Naive B cell (primary cell): Measurements from ENCODE around the gene SNX13. TPM values are rescaled to one million over a fixed set of nuclear protein-coding genes. Genes with fewer than 3 reads are reported as not detected.
A peak's percentile ranks its signal among the peaks of the same experiment; 100 is the strongest.
"Not testable (repeated sequence)": the region's sequence is repeated elsewhere in the genome, so short reads cannot be mapped to it uniquely, and the experiment has no call there.

ENCODE experiments used
- ATAC-seq, 2 donors: fragments of 150-1000 bp; cut with Tn5 transposase; 2 replicates each; pipeline ENCODE4 v1.10.0; 2021; ENCODE audit warnings: low read depth in 2 of 2, mild to moderate bottlenecking in 2 of 2, moderate library complexity in 2 of 2
- DNase-seq: peaks from one replicate; pipeline ENCODE4 v3.0.0; 2022
- H3K27ac Mint-ChIP-seq, 6 donors: one replicate each; pipeline ENCODE4 v1.8.0; 2020 to 2022; ENCODE audit warnings: mild to moderate bottlenecking in 6 of 6, mixed read lengths in 6 of 6, moderate library complexity in 5 of 6, inconsistent platforms in 2 of 6
- H3K27me3 Mint-ChIP-seq, 3 donors: one replicate each; pipeline ENCODE4 v1.8.0; 2021 to 2022; ENCODE audit warnings: mixed read lengths in 3 of 3, mild to moderate bottlenecking in 1 of 3
- H3K36me3 Mint-ChIP-seq, 2 donors: one replicate each; pipeline ENCODE4 v1.8.0; 2020 to 2022; ENCODE audit warnings: mixed read lengths in 2 of 2, inconsistent platforms in 1 of 2, mild to moderate bottlenecking in 1 of 2
- H3K4me1 Mint-ChIP-seq, 3 donors: one replicate each; pipeline ENCODE4 v1.8.0; 2020 to 2022; ENCODE audit warnings: mixed read lengths in 3 of 3, inconsistent platforms in 1 of 3, mild to moderate bottlenecking in 1 of 3, moderate library complexity in 1 of 3
- H3K4me3 Mint-ChIP-seq, 8 donors: one replicate each; pipeline ENCODE4 v1.8.0; 2020 to 2022; ENCODE audit warnings: mild to moderate bottlenecking in 8 of 8, mixed read lengths in 8 of 8, moderate library complexity in 8 of 8, inconsistent platforms in 2 of 8
- H3K9me3 Mint-ChIP-seq, 7 donors: one replicate each; pipeline ENCODE4 v1.8.0; 2020 to 2022; ENCODE audit warnings: mixed read lengths in 7 of 7, mild to moderate bottlenecking in 5 of 7, inconsistent platforms in 2 of 7, moderate library complexity in 1 of 7
- polyA plus RNA-seq, 6 donors: library from polyadenylated mRNA; unstranded; fragments of 300-500 nt; fragmentation: Illumina TruSeq; gene quantifications; one replicate each; pipeline ENCODE4 v1.2.3, GENCODE V29; 2021; ENCODE audit warnings: low read depth in 6 of 6

The SNX13 gene
- polyA plus RNA-seq, 6 donors from 2014 or later: 18.4 to 23.7 (median 20.5) TPM

DNA sequence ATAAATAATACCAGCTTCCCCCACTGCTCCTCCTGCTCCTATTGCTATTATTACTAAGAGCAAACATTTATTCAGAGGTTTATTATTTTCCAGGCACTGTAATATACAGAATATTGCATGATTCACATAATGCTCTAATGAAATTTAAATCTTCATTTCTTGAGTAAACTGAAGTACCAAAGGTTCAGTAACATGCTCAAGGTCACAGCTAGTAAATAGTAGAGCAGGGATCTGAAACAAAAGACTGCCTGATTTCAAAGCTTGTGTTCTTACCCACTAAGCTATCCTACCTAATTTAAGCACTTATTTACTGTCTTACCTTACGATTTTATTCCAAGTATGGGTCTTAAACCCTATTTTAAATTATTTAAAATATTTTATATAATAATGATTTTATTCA, 126.2 kb downstream of the SNX13 start:
- no peak overlapping the region for H3K27ac Mint-ChIP-seq
- H3K27me3 Mint-ChIP-seq: no peaks in the 10 kb centered on the region
- no peak for ATAC-seq
- no peak overlapping the region for H3K4me3 Mint-ChIP-seq
- peaks cover 0 to 20% (median 10%) of the 10 kb centered on the region in 7 donors for H3K9me3 Mint-ChIP-seq
- peaks cover 0 to 1% (median 0%) of the 10 kb centered on the region in 3 donors for H3K4me1 Mint-ChIP-seq
- peaks cover 42 to 44% of the 10 kb centered on the region in 2 donors for H3K36me3 Mint-ChIP-seq
- DNase-seq: no peak

GRCh38 chr7:17809215-17809614, 131.1 kb downstream of the SNX13 start:
- H3K4me3 Mint-ChIP-seq, H3K27me3 Mint-ChIP-seq, H3K4me1 Mint-ChIP-seq, ATAC-seq, DNase-seq, H3K27ac Mint-ChIP-seq: not testable (repeated sequence)
- H3K9me3 Mint-ChIP-seq: peaks cover 0 to 20% (median 10%) of the 10 kb centered on the region in 7 donors
- H3K36me3 Mint-ChIP-seq: peaks cover 50 to 52% of the 10 kb centered on the region in 2 donors

DNA sequence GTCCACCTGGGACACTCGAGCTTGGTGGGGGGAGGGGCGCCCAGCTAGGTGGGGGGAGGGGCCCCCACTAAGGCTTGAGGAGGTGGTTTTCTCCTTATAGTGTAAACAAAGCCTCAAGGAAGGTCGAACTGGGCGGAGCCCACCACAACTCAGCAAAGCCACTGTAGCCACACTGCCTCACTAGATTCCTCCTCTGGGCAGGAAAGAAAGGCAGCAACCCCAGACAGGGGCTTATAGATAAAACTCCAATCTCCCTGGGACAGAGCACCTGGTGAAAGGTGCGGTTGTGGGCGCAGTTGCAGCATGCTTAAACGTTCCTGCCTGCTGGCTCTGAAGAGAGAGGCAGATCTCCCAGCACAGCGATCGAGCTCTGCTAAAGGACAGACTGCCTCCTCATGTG, 133.1 kb downstream of the SNX13 start:
- H3K27me3 Mint-ChIP-seq: no peaks in the 10 kb centered on the region
- H3K4me1 Mint-ChIP-seq: peaks cover 0 to 4% (median 1%) of the 10 kb centered on the region in 3 donors
- ATAC-seq (no peak), DNase-seq (no peak)
- no peak overlapping the region for H3K4me3 Mint-ChIP-seq
- H3K27ac Mint-ChIP-seq: peak overlapping the region in 1 of 6 donors; percentile 17
- peaks cover 52 to 56% of the 10 kb centered on the region in 2 donors for H3K36me3 Mint-ChIP-seq
- peaks cover 0 to 13% (median 5%) of the 10 kb centered on the region in 7 donors for H3K9me3 Mint-ChIP-seq

GRCh38 chr7:17806631-17807030, 133.7 kb downstream of the SNX13 start:
- Mint-ChIP-seq H3K27me3 (no peaks in the 10 kb centered on the region), H3K4me3 (peak overlapping the region in 1 of 8 donors; percentile 58), H3K9me3 (peaks cover 0 to 8% (median 0%) of the 10 kb centered on the region in 7 donors), H3K27ac (no peak overlapping the region), H3K36me3 (peaks cover 50 to 54% of the 10 kb centered on the region in 2 donors), H3K4me1 (peaks cover 0 to 4% (median 1%) of the 10 kb centered on the region in 3 donors)
- no peak for DNase-seq
- ATAC-seq: no peak

- no peak overlapping the region for H3K27ac Mint-ChIP-seq
- peaks cover 21 to 59% of the 10 kb centered on the region in 2 donors for H3K36me3 Mint-ChIP-seq
- no peaks in the 10 kb centered on the region for H3K4me1 Mint-ChIP-seq
- no peak overlapping the region for H3K4me3 Mint-ChIP-seq
- DNase-seq (no peak), ATAC-seq (no peak)
- no peaks in the 10 kb centered on the region for H3K9me3 Mint-ChIP-seq
- H3K27me3 Mint-ChIP-seq: no peaks in the 10 kb centered on the region
These were observed 138.2 kb downstream of the SNX13 start for GRCh38 chr7:17802056-17802455.

DNA sequence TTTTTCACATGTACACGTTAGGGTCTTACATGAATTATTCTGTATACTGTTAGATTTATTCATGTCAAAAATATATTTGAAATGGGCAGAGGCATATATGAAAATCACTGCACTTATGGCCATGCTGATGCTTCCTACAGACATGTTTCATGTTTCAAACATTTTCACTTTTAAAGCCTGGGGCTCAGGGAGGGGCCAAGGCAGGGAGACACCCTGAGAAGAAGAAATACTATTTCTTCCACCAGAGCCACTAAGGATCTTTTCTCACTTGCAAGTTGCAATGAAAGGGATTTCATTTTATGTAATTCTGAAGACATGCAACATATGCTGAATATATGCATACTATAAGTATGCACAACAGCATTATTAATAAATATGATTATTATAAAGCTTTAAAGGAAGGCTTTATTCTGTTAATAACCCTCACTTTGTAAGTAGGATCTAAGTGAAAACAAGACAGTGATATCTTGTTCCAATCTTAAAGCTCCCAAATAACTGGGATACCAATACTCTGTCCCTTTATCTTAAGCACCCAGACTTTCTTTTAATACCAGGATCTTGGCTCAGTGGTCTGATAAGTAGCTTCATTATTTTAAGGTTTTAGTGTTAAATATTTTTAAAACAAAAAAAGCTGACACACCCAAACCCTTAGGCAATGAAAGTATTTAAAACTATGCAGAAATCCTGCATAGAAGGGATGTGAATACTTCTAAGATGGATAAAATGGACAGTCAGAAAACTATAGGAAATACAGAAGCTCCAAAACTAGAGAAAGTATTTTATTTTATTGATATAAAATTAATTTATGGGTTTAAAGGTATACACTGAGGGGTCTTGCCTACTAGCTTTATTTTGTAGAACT, 148.0 kb downstream of the SNX13 start:
- ATAC-seq: no peak
- H3K9me3 Mint-ChIP-seq: no peaks in the 10 kb centered on the region

GRCh38 chr7:17787257-17787656, 153.0 kb downstream of the SNX13 start:
- ATAC-seq (no peak), DNase-seq (no peak)
- peaks cover 0 to 4% of the 10 kb centered on the region in 2 donors for H3K36me3 Mint-ChIP-seq
- no peaks in the 10 kb centered on the region for H3K27me3 Mint-ChIP-seq
- no peaks in the 10 kb centered on the region for H3K9me3 Mint-ChIP-seq
- H3K27ac Mint-ChIP-seq: peak overlapping the region in 1 of 6 donors; percentile 71
- H3K4me1 Mint-ChIP-seq: no peaks in the 10 kb centered on the region
- no peak overlapping the region for H3K4me3 Mint-ChIP-seq

More for the DNA sequence above, 148.0 kb downstream of the SNX13 start:
- H3K27ac Mint-ChIP-seq: peak overlapping the region in 1 of 6 donors; percentile 8
- no peak overlapping the region for H3K4me3 Mint-ChIP-seq
- no peaks in the 10 kb centered on the region for H3K4me1 Mint-ChIP-seq
- no peaks in the 10 kb centered on the region for H3K27me3 Mint-ChIP-seq
- DNase-seq: no peak
- peaks cover 7 to 25% of the 10 kb centered on the region in 2 donors for H3K36me3 Mint-ChIP-seq

DNA sequence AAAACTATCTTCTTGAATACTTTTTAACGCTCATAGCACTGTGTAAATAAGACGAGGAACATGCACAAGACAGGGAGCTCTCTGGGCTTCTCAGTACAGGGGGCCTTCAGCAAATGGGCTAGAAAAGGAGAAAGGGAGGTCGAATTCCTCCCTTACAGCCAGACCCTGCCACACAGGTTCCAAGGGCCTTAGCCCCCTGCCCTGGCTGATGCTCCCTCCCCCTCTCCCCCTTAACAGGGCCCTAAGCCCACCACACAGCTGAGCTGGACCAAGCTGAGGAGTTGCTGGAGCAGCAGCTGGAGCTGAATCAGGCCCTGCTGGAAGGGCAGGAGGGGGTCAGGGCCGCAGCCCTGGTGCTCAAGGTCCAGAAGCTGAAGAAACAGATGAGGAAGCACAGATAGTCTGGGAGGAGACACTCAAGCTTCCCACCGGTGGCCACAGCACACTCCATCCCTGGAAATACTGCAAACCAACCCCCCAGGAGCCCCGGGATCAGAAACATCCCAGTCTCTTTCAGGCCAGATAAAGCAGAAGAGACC, 153.9 kb downstream of the SNX13 start:
- Mint-ChIP-seq H3K4me3 (no peak overlapping the region), H3K9me3 (no peaks in the 10 kb centered on the region), H3K4me1 (no peaks in the 10 kb centered on the region), H3K27me3 (no peaks in the 10 kb centered on the region), H3K36me3 (peaks cover 0 to 4% of the 10 kb centered on the region in 2 donors), H3K27ac (no peak overlapping the region)
- ATAC-seq: no peak
- no peak for DNase-seq

DNA sequence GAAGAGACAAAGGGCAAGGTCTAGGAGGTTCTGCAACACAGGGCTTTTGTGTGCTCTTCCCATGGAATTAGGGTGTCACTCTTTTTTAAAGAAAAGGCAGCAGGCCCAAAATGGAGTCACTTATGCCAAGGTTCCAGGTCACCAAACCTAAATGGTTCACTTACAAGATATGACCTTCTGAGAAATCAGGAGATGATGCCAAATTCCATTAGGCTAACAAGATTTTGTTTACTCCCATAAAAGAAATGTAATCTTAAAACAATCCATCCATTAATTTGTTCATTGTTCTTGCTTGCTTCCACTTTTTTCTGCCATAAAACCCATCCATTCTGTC, 158.1 kb downstream of the SNX13 start:
- H3K36me3 Mint-ChIP-seq: no peaks in the 10 kb centered on the region
- H3K27ac Mint-ChIP-seq: no peak overlapping the region
- H3K4me1 Mint-ChIP-seq: no peaks in the 10 kb centered on the region
- DNase-seq: no peak
- no peaks in the 10 kb centered on the region for H3K27me3 Mint-ChIP-seq
- no peak for ATAC-seq
- H3K4me3 Mint-ChIP-seq: no peak overlapping the region
- H3K9me3 Mint-ChIP-seq: no peaks in the 10 kb centered on the region

GRCh38 chr7:17781491-17782215, 158.6 kb downstream of the SNX13 start:
- Mint-ChIP-seq H3K4me3 (no peak overlapping the region), H3K9me3 (no peaks in the 10 kb centered on the region), H3K36me3 (no peaks in the 10 kb centered on the region), H3K4me1 (no peaks in the 10 kb centered on the region), H3K27ac (no peak overlapping the region), H3K27me3 (no peaks in the 10 kb centered on the region)
- DNase-seq: no peak
- ATAC-seq: no peak

DNA sequence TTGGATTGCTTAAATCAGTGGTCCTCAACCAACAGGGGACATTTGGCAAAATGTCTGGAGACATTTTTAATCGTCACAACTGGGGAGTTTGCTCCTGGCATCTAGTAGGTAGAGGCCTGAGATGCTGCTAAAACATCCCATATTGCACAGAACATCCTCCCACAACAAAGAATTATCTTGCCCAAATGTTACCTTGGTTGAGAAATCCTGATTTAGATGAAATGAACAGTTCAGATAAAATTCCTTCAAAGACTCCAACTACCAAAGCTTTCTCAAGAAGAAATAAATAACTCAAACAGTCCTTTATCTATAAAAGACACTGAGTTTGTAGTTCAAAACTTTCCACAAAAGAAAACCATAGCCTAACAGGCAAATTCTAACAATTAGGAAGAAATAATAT, 160.9 kb downstream of the SNX13 start:
- no peaks in the 10 kb centered on the region for H3K4me1 Mint-ChIP-seq
- DNase-seq (no peak), ATAC-seq (no peak)
- H3K36me3 Mint-ChIP-seq: no peaks in the 10 kb centered on the region
- H3K27ac Mint-ChIP-seq: no peak overlapping the region
- no peak overlapping the region for H3K4me3 Mint-ChIP-seq
- H3K27me3 Mint-ChIP-seq: no peaks in the 10 kb centered on the region
- no peaks in the 10 kb centered on the region for H3K9me3 Mint-ChIP-seq

DNA sequence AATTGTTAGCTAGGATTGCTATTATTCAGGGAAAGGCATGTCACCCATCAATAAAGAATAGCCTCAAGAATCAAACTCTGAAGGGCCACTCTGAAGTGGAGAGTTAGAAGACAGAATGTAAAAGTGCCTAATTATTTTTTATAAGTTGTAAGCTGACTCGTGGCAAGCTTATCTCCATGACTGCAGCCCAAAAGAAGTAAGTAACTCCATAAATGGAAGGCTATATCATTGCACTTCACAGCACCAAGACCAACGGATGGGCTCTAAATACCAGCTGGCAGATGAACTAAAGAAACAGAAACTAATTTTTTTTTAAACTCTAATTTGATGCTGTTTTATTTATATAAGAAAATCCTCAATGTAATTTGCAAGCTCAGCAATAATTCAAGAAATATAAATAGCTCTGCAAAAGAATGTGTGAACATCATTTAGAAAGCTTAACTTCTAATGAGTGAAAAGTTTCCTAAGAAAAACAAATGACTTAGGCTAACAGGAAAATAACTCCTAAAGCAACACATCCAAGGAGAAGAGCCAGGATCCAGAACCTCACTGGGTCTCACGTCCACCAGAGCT, 165.5 kb downstream of the SNX13 start:
- Mint-ChIP-seq H3K9me3 (no peaks in the 10 kb centered on the region), H3K4me1 (peaks cover 5 to 16% (median 6%) of the 10 kb centered on the region in 3 donors)

DNA sequence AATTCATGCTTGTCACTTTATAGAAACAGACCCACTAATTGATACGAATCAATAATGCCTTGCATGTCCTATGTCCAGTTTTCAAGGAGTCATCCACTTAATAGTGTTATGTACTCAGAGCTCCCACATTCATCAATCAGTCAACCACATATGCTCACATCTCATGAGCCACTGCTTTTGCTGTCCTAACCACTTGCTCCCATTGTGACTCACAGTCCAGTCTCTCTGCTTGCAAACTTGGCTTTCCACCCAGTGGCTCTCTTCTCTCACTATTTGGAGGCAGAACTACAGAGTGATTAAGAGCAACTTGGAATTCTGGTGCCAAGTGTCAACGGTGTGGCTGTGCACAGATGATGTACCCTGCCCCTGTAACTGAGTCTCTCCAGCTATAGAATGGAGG, 166.0 kb downstream of the SNX13 start:
- H3K4me3 Mint-ChIP-seq: no peak overlapping the region
- H3K27ac Mint-ChIP-seq: no peak overlapping the region
- DNase-seq: no peak

More for the DNA sequence above, 165.5 kb downstream of the SNX13 start:
- no peak overlapping the region for H3K4me3 Mint-ChIP-seq
- H3K27me3 Mint-ChIP-seq: no peaks in the 10 kb centered on the region
- DNase-seq (no peak), ATAC-seq (no peak)
- no peak overlapping the region for H3K27ac Mint-ChIP-seq
- no peaks in the 10 kb centered on the region for H3K36me3 Mint-ChIP-seq

More for the DNA sequence above, 166.0 kb downstream of the SNX13 start:
- Mint-ChIP-seq H3K9me3 (no peaks in the 10 kb centered on the region), H3K36me3 (no peaks in the 10 kb centered on the region), H3K4me1 (peaks cover 5 to 16% (median 6%) of the 10 kb centered on the region in 3 donors), H3K27me3 (no peaks in the 10 kb centered on the region)
- ATAC-seq: no peak
